Esophagus muscularis mucosa (tissue), 4 donors: ENCODE results near the gene CTSF. TPM values are rescaled to one million over a fixed set of nuclear protein-coding genes. Genes with fewer than 3 reads are reported as not detected.

Source experiments
- DNase-seq: peaks from one replicate; pipeline ENCODE4 v3.0.0-alpha.2; 2017; ENCODE audit errors: extremely low spot score
- H3K27ac ChIP-seq, 4 donors: fragments of 200-600 bp; sonication (generic); replicated peaks in 1 of 4; 1 replicate in 3 of 4; 2 replicates in 1 of 4; pipeline ENCODE4 v1.5.1; 2016 to 2019; ENCODE audit warnings: mild to moderate bottlenecking in 1 of 4
- H3K27me3 ChIP-seq, 4 donors: fragments of 200-600 bp; sonication (generic); one replicate each; pipeline versions ENCODE4 v1.5.1 to v1.6.0; 2016 to 2019
- H3K36me3 ChIP-seq, 4 donors: fragments of 200-600 bp; sonication (generic); one replicate each; pipeline ENCODE4 v1.5.1; 2016 to 2019
- H3K4me1 ChIP-seq, 4 donors: fragments of 200-600 bp; sonication (generic); one replicate each; pipeline ENCODE4 v1.5.1; 2016 to 2019
- H3K4me3 ChIP-seq, 4 donors: fragments of 200-600 bp; sonication (generic); 1 replicate in 2 of 4; 2 replicates in 2 of 4; pipeline ENCODE4 v1.5.1; 2016 to 2019; ENCODE audit warnings: mild to moderate bottlenecking in 4 of 4, moderate library complexity in 1 of 4
- H3K9me3 ChIP-seq, 4 donors: fragments of 200-600 bp; sonication (generic); 1 replicate in 3 of 4; 2 replicates in 1 of 4; pipeline ENCODE4 v1.5.1; 2016 to 2019
- EP300 ChIP-seq: sonication (generic); formaldehyde crosslinking; IDR thresholded peaks from one replicate; pipeline ENCODE4 v1.6.1; 2017; ENCODE audit warnings: antibody characterized with exemption
- POLR2A ChIP-seq: fragments of 450-650 bp; IDR thresholded peaks from one replicate; pipeline ENCODE4 v1.6.1; 2017; ENCODE audit warnings: antibody characterized with exemption, moderate library complexity, mild to moderate bottlenecking, low read depth
- POLR2AphosphoS5 ChIP-seq, 2 donors: sonication (generic); formaldehyde crosslinking; IDR thresholded peaks; one replicate each; pipeline ENCODE4 v1.6.1; 2017; ENCODE audit warnings: antibody characterized with exemption in 2 of 2
- WGBS: methylation state at CpG from one replicate; pipeline ENCODE4 v1.1.5; 2018; 5-methylcytosine and 5-hydroxymethylcytosine counted together
- intact Hi-C: fragments of 100-400 bp; cut with DNase I; formaldehyde crosslinking; loops from one replicate; pipeline ENCODE4 v1.15.1; 2023
- total RNA-seq, 4 donors: library from RNA; depleted of rRNA; stranded (reverse); fragments of >200 nt; gene quantifications; one replicate each; pipeline versions ENCODE4 v1.1.0 to v1.2.1, GENCODE V29; 2016
- TF ChIP-seq, protein P1 (sequence below), 3 experiments: fragments of 200-600 bp in 2 of 3; fragments of 450-650 bp in 1 of 3; sonication (generic) in 2 of 3; IDR thresholded peaks; one replicate each; pipeline ENCODE4 v1.5.1; 2017 to 2019; ENCODE audit warnings: antibody characterized with exemption in 3 of 3, mild to moderate bottlenecking in 2 of 3, moderate library complexity in 1 of 3

Gene CTSF
- total RNA-seq, 4 donors from 2014 or later = 73.1 to 112 (median 96.6) TPM

GRCh38 chr11:66550887-66551286, 17.5 kb downstream of the CTSF start:
- no peaks in the 10 kb centered on the region for H3K9me3 ChIP-seq
- no peak for DNase-seq
- H3K36me3 ChIP-seq = no peaks in the 10 kb centered on the region
- 95% methylated on average over 2 of the region's 4 CpGs for WGBS
- peaks cover 7 to 21% (median 11%) of the 10 kb centered on the region in 4 donors for H3K4me1 ChIP-seq
- no peak overlapping the region for H3K4me3 ChIP-seq
- H3K27ac ChIP-seq = no peak overlapping the region
- TF ChIP-seq EP300 (no peak), POLR2A (no peak), POLR2AphosphoS5 (IDR thresholded peaks at IDR 0.05) (no peak)
- TF ChIP-seq, protein P1, sequence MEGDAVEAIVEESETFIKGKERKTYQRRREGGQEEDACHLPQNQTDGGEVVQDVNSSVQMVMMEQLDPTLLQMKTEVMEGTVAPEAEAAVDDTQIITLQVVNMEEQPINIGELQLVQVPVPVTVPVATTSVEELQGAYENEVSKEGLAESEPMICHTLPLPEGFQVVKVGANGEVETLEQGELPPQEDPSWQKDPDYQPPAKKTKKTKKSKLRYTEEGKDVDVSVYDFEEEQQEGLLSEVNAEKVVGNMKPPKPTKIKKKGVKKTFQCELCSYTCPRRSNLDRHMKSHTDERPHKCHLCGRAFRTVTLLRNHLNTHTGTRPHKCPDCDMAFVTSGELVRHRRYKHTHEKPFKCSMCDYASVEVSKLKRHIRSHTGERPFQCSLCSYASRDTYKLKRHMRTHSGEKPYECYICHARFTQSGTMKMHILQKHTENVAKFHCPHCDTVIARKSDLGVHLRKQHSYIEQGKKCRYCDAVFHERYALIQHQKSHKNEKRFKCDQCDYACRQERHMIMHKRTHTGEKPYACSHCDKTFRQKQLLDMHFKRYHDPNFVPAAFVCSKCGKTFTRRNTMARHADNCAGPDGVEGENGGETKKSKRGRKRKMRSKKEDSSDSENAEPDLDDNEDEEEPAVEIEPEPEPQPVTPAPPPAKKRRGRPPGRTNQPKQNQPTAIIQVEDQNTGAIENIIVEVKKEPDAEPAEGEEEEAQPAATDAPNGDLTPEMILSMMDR (IDR thresholded peaks at IDR 0.05) = no peak
- no peaks in the 10 kb centered on the region for H3K27me3 ChIP-seq
- intact Hi-C loops = no loop called here

DNA sequence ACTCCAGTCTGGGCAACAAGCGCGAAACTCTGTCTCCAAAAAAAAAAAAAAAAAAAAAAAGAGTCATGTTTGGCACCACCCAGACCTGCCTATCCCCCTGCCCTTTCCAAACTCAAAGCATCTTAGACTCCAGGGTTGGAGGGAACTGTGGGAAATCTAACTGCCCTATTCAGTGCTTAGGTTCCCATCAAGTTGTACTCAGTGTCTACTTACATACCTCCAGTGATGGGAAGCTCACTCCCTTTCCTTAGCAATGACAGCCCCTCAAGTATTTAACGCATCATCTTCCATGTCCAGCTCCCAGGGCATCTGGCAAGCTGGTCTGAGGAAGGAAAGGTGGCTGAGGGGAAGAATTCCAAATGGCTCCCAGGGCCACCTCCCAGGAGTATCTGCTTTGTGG, 18.7 kb downstream of the CTSF start:
- H3K4me3 ChIP-seq = no peak overlapping the region
- intact Hi-C loops = no loop called here
- 92% methylated on average over 3 of the region's 3 CpGs for WGBS

GRCh38 chr11:66548774-66549630, 19.4 kb downstream of the CTSF start:
- Histone ChIP-seq H3K4me3 (no peak overlapping the region), H3K4me1 (peaks cover 22 to 38% (median 27%) of the 10 kb centered on the region in 4 donors), H3K27me3 (no peaks in the 10 kb centered on the region), H3K27ac (no peak overlapping the region), H3K9me3 (no peaks in the 10 kb centered on the region), H3K36me3 (no peaks in the 10 kb centered on the region)
- intact Hi-C loops = no loop called here
- 59% methylated on average over 16 of the region's 16 CpGs for WGBS
- DNase-seq = no peak
- TF ChIP-seq POLR2A (no peak), POLR2AphosphoS5 (IDR thresholded peaks at IDR 0.05) (no peak), EP300 (no peak)
- TF ChIP-seq, protein P1 (IDR thresholded peaks at IDR 0.05) = no peak

More for the DNA sequence above, 18.7 kb downstream of the CTSF start:
- no peak for DNase-seq
- TF ChIP-seq EP300 = no peak
- no peak for TF ChIP-seq POLR2AphosphoS5 (IDR thresholded peaks at IDR 0.05)
- TF ChIP-seq, protein P1 (IDR thresholded peaks at IDR 0.05) = no peak
- TF ChIP-seq POLR2A = no peak
- Histone ChIP-seq H3K9me3 (no peaks in the 10 kb centered on the region), H3K27ac (no peak overlapping the region), H3K27me3 (no peaks in the 10 kb centered on the region), H3K36me3 (no peaks in the 10 kb centered on the region), H3K4me1 (peaks cover 16 to 31% (median 20%) of the 10 kb centered on the region in 4 donors)

- no peak overlapping the region for H3K27ac ChIP-seq
- 69% methylated on average over 10 of the region's 11 CpGs for WGBS
- H3K4me3 ChIP-seq = no peak overlapping the region
- H3K9me3 ChIP-seq = no peaks in the 10 kb centered on the region
- peaks cover 28 to 47% (median 35%) of the 10 kb centered on the region in 4 donors for H3K4me1 ChIP-seq
- TF ChIP-seq POLR2AphosphoS5 (IDR thresholded peaks at IDR 0.05) (no peak), EP300 (no peak), POLR2A (no peak)
- TF ChIP-seq, protein P1 (IDR thresholded peaks at IDR 0.05) = no peak
- H3K36me3 ChIP-seq = peaks cover 0 to 6% (median 3%) of the 10 kb centered on the region in 4 donors
- intact Hi-C loops = no loop called here
- no peaks in the 10 kb centered on the region for H3K27me3 ChIP-seq
- DNase-seq = no peak
Observed at GRCh38 chr11:66548041-66548440, 20.4 kb downstream of the CTSF start.
